ENCODE data around the gene MAN2A2.
"Not testable (repeated sequence)": the region's sequence is repeated elsewhere in the genome, so short reads cannot be mapped to it uniquely, and the experiment has no call there.

- not testable (repeated sequence) for TF ChIP-seq CTCF (IDR thresholded peaks at IDR 0.05; ENCODE audit: insufficient read depth, low read depth, low read length); EZH2 (IDR thresholded peaks at IDR 0.05; ENCODE audit: insufficient read depth, low read length)
These were observed 5.9 kb upstream of the MAN2A2 start for GRCh38 chr15:90897131-90897655.
